HG02642 (cell line): ENCODE data around the gene CNGA3.

Source experiments
- ATAC-seq: cut with Tn5 transposase; IDR thresholded peaks from one replicate; pipeline ENCODE4 v1.9.1; 2021; ENCODE audit warnings: mild to moderate bottlenecking; ENCODE audit not compliant: unreplicated experiment, poor library complexity

The CNGA3 gene

DNA sequence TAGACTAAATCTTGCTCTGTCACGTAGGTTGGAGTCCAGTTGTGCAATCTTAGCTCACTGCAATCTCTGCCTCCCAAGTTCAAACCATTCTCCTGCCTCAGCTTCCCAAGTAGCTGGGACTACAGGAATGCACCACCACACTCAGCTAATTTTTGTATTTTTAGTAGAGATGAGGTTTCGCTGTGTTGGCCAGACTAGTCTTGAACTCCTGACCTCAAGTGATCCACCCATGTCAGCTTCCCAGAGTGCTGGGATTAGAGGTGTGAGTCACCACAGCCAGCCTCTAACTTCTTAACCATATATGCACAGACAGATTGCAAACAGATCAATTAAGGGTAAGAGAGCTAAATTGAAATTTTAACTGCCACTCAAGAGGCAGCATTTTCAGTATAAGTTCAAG is 22.1 kb upstream of the CNGA3 start:
- no peak for ATAC-seq

DNA sequence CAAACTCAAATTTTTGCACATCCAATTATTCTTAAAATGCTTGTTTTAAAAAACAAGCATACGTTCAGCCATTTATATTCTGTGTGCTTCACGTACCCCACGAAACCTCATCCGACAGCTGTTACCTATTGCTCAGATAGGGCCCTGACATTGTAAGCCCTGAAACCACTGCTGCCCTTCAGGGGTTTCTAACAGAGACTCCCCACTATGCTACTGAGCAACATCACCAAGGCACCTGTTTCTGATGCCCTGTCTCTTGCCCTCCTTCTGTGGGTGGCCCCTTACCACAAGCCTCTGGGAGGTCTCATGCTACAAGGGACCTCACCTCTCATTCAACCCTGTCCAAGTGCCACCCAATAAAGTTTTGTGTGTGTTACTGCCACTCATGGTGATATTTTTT is 18.5 kb upstream of the CNGA3 start:
- ATAC-seq: no peak

DNA sequence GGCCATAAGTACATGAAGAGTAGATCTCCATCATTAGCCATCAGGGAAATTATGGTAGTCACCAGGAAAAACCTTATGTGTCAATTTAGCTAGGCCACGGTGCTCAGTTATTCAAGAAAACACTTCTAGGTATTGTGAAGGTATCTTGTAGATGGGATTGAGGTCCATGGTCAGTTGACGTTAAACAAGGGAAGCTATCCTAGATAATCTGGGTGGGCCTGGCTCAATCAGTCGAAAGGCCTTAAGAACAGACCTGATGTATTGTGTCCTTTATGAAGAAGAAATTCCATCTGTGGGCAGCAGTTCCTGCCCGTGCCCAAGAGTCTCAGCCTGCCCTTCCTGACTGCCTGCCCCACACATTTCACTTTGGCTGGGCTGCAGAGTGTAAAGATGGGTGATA is 16.7 kb upstream of the CNGA3 start:
- no peak for ATAC-seq

DNA sequence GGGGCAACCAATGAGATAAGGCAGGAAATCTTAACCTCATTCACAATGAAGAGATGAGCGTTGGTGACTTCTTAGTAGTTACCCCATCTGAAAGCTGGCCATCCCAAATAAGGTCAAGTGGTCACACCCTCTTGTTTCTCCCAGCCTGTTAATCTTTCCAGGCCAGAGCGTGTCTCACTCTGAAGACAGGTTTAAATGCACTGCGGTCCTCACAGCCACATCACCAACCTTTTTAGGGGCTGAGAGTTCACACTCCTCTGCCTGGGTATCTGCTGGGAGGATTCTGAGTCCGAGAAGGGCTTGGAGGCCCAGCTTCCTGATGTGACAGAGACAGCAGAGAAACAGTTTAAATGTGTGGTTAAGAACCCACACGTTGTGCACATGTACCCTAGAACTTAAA is 13.3 kb upstream of the CNGA3 start:
- no peak for ATAC-seq

DNA sequence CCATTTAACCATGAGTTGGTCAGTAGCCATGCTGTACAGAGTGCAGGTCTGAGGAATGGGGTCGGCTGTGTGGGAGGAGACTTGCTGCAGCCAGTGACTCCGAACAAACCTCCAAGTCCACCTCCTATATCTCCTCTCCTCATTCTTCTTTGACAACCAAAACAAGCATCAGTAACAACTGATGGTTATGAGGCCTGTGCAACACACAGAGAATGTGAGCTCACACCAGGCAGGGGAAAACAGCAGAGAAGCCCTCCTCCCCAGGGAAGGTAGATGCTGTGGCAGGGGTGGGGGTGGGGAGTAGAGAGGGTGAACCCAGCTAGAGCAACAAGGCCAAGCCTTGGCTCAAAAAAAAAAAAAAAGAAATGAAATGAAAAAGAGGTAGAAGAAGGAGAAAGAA is 12.3 kb upstream of the CNGA3 start:
- ATAC-seq: no peak

DNA sequence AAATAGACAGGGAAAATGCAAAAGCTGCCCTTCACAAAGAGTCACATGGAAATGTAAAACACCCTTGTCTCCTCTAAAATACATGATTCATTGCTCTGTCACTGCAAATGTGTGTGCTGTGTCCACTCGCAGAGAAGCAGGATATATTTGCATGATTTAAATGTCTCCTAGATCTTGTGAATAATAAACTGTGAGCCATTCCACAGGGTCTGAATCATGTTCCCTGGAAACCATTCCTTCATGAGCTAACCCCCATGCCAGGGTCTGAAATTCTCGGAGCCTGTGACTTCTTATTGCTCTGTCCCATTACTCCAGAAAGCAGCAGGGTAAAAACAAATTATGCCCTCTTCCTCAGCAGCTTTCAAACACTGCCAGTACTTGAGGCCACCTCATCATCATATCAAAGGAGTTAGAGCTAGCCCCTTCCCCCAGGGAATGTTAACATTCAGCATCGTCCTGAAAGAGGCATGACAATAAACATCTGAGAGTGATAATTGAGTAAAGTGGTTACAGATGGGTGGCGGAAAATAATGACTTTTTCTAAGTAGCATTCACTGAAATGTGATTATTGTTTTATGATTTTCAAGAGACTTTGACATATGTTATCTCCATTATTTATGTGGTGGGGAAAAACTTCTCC is 11.7 kb upstream of the CNGA3 start:
- no peak for ATAC-seq

DNA sequence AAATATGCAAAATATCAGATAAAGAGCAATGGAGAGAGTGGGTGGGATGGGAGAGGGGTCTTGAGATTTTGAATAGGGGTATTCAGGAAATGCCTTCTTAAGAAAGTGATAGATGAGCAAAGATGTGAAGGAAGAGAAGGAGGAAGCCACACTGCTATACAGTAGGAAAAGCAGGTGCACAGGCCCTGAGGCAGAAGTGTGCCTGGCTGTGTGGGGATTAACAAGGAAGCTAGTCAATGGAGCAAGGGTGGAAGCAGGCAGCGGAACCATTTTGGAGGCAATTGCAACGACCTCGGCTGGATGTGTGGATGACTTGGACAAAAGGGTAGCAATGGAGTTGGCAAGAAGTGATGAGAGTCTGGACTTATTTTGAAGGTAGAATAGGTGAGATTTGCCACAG is 11.0 kb upstream of the CNGA3 start:
- ATAC-seq: no peak

DNA sequence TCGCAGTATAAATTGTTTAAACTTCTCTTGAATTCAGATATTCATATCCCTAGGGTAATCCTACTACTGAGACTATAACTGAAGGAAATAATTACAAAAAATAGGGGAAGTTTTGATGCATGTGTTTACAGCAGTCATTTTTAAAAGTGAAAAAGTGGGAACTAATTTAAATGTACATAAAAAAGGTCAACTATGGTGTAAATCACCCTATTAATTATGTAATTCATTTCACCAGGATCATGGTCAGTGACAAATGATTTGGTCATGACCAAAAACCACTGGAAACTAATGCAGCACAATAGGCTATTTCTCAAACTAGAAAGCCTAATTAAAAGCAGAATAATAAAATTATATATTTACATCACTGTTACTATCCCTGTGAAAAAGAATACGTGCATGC is 5.0 kb upstream of the CNGA3 start:
- ATAC-seq: no peak

DNA sequence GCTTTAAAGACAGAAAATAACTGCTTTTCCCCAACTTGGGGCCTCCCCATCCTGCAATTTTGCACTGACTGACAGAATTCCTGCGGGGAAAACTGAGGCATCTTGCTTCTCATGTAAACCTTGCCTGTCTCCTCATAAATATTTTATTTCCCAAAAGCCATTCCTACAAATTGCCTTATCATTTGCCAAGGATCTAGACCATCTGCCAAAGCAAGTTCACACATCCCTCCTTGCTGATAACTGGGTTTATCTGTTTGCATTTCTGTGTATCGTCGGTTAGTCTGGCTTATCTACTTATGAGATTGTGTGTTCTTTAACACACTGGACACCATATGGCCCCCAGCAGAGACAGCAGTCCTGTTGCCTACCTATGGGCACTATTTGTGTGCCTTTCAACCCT is 3.0 kb upstream of the CNGA3 start:
- ATAC-seq: no peak

DNA sequence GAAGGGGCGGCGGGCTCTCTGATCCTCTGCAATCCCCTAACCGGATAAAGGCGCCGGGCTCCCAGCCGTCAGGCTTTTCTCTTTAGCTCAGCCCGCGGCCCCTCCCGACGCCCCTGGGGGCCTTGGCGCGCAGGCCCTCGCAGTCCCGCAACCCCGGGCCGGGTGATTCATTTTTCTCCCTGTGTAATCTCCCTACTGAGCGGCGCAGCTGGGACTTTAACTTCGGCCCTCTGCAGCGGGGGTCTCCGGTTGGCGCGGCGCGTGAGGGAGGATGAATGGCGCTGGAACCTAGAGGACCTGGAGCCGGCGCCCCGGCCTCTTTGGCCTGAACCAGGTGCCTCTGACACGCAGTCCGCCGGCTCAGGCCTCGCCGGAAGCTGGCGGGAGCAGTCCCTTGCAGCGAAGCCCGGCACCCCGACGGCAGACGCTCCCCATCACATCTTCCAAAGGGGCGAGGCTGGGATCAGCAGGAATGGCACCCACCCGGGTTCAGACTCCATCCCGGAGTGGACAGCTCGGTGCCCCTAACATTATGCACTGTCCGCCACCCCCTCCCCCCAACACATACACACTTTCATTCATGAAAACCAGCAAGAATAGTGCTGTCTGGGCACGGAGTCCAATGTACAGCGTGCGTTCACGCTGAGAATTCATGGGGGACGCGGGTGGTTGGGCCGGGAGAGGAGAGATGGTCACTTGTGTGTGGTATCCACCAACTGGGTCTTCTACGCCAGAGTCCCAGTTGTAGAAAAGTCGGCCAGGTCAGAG is 1.2 kb downstream of the CNGA3 start:
- no peak for ATAC-seq

DNA sequence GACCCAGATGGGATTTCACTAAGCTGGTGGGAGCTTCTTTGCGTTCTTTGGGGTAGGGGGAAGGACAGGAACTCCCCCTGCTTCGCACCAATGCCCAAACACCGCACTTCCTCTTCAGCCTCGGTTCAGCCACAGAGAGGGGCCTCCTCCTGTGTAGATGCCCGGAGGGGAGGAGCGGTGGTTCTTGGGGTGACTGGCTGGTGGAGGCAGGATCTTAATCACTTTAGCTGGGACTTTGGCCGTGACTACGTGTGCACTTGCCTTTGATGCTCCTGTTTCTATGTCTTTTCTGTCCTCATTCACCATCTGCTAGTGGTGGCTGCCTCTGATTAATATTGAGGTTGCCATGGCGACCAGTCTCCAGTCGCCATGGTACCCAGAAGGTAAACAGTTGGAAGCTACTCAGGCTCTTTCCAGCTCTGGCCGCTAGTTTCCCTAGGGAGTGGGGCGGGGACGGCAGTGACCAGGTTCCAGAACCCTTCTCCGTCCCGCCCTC is 1.9 kb downstream of the CNGA3 start:
- ATAC-seq: no peak

DNA sequence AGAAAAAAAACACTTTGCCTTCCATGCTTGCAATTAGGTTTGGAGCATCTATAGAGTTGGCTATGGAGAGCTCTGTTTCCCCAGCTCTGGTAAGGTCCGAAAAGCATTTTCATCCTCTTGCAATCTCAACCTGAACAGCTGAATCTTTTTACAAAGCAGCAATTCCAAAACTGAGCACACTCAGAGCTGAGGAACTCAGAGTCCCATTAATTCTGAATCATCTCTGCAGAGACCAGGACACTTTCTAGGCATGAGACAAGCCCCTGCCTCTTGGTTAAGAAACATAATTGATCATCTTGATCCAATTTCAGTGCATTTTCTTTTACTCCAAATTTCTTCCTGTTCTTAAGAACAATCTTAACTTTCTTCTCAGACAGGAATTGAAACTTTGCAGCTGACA is 4.2 kb downstream of the CNGA3 start:
- no peak for ATAC-seq

DNA sequence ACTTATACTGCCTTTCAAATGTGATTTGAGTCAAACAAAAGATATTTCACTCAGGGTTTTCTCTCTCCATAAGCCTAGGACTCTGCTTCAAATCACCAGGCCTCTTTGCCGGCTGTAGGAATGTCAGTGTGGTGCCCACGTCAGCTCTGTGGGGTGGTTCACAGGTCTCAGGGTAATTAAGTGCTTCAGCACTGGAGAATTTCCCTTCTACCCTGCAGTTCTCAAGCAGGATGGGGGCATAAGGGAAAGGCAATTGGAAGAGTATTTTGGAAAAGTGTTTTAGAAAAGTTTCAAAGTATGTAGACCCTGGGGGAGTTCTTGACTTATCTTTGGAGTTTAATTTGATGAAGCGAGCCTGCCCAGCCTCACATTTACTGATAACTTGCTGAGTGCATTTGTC is 9.6 kb downstream of the CNGA3 start:
- no peak for ATAC-seq

DNA sequence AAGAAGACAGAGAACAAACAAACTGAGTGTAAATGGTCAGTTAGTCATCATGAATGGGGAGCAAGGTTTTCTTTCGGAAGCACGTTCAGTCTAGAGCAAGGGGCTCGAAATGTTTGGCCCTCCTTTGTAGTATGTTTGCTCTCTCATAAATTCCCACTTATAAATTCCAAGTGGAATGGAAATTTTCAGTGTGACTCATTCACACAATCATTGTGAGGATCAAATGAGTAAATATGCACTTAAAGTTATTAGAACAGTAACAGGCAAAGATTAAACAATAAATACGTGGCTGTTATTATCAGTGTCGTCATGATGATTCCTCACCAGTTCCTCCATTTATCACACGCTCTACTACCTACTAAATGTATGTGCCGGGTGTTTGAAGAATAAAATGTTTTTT is 10.5 kb downstream of the CNGA3 start:
- no peak for ATAC-seq

DNA sequence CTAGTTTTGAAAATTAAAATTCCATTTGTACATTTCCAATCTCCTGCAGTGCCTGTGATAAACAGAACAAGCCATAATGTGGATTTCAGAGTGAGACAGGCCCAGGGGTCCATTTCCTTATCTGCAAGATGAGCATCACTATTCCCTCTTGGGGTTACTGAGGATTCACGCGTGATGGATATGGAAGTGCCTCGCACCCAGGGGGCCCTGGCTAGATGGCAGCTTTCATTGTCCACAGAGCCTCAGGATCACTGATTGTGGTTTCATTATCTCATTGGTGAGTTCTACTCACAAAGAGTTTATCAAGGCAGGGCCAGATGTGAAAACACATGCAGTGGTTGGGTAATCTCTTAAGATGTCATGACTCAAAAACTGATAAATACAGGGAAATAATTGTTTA is 11.6 kb downstream of the CNGA3 start:
- ATAC-seq: no peak

DNA sequence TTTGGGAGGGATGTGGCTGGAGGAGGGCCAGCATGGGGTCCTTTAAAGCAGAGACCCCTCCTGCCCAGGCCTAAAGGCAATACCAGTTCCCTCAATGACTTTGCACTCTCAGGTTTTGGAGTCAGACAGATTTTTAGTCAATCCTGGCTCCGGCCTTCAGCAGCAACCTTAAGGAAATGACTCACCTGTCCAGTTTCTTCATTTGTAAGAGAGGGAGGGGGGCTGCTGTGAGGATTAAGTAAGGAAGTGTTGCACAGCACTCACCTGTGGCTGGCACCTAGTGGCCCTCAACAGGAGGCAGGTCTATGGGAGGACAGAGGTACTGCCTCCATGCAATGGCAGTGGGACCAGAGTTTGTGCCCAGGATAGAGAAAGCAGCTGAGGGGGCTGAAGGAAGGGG is 13.7 kb downstream of the CNGA3 start:
- no peak for ATAC-seq

DNA sequence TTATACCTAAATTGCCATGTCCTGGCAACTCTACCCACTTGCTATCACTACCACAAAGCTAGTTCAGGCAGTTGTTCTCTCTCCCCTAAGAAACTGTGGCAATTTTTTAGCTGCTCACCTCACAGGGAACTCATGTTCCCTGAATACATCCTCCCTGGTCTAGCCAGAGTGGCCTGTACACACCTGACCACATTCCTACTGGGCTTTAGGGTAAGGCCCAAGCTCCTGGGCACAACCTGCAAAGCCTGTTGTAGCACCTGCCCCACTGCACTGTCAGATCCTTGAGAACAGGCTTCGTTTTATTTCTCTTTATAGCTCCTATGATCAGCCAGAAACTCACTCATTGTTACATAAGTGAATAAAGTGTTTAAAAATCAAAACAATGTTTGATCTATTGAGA is 21.5 kb downstream of the CNGA3 start:
- ATAC-seq: no peak

DNA sequence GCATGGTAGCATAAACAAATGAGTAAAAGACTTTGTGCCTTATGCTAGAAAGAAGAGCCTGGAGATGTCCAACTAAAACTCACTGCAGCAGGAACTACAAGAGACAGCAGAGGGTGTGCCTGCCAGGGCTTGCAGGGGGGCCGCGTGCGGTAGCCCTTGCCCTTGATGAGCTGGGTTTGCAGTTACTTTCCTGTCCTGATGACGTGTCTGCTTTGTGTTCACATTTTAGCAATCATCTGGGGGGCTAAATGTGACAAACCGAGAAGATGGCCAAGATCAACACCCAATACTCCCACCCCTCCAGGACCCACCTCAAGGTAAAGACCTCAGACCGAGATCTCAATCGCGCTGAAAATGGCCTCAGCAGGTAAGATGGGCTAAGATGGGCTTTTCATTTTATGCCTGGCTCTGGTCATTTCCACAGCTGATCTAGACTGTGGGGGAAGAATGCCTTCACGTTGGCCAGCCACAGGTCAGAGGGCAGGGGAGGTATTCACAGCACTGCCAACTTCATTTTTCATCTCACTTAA is 23.5 kb downstream of the CNGA3 start:
- no peak for ATAC-seq

DNA sequence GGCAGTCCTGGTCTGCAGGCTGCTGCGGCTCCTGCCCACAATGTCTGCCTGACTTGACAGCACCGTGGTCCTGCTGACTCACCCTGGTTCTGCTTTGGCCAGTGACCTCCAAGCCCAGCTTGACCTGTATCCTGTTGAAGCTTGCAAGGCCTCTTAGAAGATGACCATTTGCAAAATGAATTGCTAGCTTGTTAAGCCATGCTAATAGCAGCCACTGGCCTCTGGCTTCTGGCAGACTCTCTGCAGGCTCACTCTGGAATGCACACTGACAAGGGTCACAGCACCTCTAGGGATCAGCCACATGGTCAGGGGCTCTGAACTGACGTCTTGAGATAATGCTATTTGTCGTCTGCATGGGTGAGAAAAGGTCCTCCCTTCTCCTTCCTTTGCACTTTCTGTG is 25.9 kb downstream of the CNGA3 start:
- no peak for ATAC-seq

DNA sequence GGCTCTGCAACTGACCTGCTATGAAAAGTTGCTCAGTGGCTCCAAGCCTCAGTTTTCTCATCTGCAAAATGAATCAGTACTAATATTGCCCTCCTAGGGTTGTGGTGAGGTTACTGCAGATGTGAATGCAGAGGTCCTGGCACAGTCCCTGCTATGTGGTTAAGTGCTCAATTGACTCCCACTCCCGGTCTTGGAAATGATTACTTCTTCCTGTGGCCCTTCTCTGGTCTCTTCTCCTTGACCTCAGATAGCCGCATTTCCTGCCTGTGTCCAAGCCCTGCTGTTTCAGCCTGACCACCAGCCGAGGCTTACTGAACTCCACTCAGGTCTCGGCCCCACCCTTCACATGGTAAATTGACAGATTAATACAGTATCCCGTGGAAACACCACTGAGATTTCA is 26.3 kb downstream of the CNGA3 start:
- no peak for ATAC-seq

DNA sequence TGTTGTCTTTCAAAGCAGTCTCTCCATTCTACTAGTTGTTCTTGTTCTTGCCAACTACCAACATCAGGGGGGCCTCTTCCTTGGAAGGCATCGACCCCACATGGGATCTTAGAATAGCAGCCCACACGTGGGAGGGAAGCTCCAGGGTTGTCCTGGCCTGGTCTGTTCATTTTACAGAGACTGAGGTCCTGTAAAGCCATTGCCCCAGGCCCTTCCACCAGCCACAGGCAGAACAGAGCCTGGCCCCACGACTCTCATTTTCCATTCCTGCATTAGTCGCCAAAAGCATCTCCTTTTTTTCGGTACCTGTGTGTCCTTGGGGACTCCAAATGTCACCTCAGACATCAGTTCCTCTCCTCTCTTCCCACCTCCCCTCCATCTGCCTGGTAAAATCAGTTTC is 28.0 kb downstream of the CNGA3 start:
- no peak for ATAC-seq
